PFSK-1 (cell line): ENCODE data around the gene ZDHHC14.
A peak's percentile ranks its signal among the peaks of the same experiment; 100 is the strongest.

Source experiments
- FOXP2 ChIP-seq: optimal IDR thresholded peaks from 2 replicates; pipeline ENCODE3; 2011; ENCODE audit warnings: borderline replicate concordance, control low read depth, inconsistent platforms; ENCODE audit not compliant: insufficient read depth; ENCODE audit errors: extremely low read length, extremely low read depth
- POLR2AphosphoS5 ChIP-seq: IDR thresholded peaks from 2 replicates; pipeline ENCODE4 v1.6.1; 2012; ENCODE audit warnings: low read depth, mild to moderate bottlenecking, control low read depth, low read length, moderate library complexity
- REST ChIP-seq, 2 experiments: IDR thresholded peaks; 2 replicates each; pipeline versions ENCODE4 v1.6.1 to v1.8.0; 2011 to 2012; ENCODE audit warnings: low read depth in 2 of 2, low read length in 2 of 2, control low read depth in 1 of 2, inconsistent platforms in 1 of 2, mild to moderate bottlenecking in 1 of 2, moderate library complexity in 1 of 2; ENCODE audit not compliant: insufficient read depth in 1 of 2
- SIN3A ChIP-seq: IDR thresholded peaks from 2 replicates; pipeline ENCODE4 v1.6.1; 2012; ENCODE audit warnings: mild to moderate bottlenecking, low read length, moderate library complexity, borderline replicate concordance; ENCODE audit not compliant: insufficient read depth
- TAF1 ChIP-seq: IDR thresholded peaks from 2 replicates; pipeline ENCODE4 v1.6.1; 2012; ENCODE audit warnings: low read length, control low read depth, borderline replicate concordance; ENCODE audit not compliant: insufficient read depth

The ZDHHC14 gene

DNA sequence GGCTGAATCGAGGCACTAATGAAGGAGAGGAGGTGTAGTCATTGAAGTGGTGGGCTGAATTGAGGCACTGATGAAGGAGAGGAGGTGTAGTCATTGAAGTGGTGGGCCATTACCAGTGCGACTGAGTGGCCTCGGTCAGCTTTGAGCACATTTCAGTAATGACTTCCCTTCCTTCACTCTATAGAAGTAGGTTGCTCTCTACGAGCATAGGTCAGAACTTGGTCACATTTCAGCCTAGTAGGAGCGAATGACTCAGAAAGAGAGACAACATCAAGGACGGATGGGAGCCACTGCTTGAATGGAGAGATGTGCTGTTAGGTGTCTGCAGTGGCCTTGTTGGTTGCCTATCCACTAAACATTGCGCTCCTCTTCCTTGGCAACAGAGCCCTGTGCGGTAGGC is 39.5 kb downstream of the ZDHHC14 start:
- TF ChIP-seq REST (IDR thresholded peaks at IDR 0.05; ENCODE audit: insufficient read depth in 1 of 2, low read depth in 2 of 2, low read length in 2 of 2) (no peak), TAF1 (no peak), FOXP2 (no peak), SIN3A (no peak), POLR2AphosphoS5 (no peak)

GRCh38 chr6:157424491-157425020 is 43.6 kb downstream of the ZDHHC14 start:
- TF ChIP-seq FOXP2 (no peak), SIN3A (no peak), REST (IDR thresholded peaks at IDR 0.05; ENCODE audit: insufficient read depth in 1 of 2, low read depth in 2 of 2, low read length in 2 of 2) (no peak), TAF1 (no peak), POLR2AphosphoS5 (no peak)

DNA sequence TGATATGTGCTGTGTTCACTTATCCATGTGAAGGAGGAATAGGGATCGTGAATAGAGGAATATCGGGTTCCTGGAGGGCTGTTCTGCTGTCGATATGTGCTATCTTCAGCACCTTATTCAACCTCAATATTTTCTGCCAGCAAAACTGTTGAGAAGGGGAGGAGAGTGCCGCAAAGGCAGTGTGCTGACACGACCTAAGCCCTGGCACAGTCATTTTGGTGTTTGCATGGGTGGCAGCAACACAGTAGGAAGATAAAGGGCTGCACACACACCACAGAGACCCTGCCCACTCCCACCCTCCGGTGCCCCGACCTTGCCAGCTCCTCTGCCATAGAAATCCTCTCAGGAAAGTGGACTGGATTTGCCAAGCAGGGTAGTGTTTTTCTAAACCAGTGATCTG is 47.0 kb downstream of the ZDHHC14 start:
- TF ChIP-seq FOXP2 (no peak), REST (IDR thresholded peaks at IDR 0.05; ENCODE audit: insufficient read depth in 1 of 2, low read depth in 2 of 2, low read length in 2 of 2) (no peak), POLR2AphosphoS5 (no peak), SIN3A (no peak), TAF1 (no peak)

- TF ChIP-seq TAF1 (no peak), SIN3A (0 out of 2 replicates have a peak, but pooled peaks have one; percentile 24)
These were observed 47.6 kb downstream of the ZDHHC14 start for GRCh38 chr6:157428427-157429202.

- TF ChIP-seq SIN3A (no peak), POLR2AphosphoS5 (no peak), REST (IDR thresholded peaks at IDR 0.05; ENCODE audit: insufficient read depth in 1 of 2, low read depth in 2 of 2, low read length in 2 of 2) (no peak), FOXP2 (no peak), TAF1 (no peak)
These were observed 48.3 kb downstream of the ZDHHC14 start for GRCh38 chr6:157429248-157429647.
